Left lung (tissue), 10 donors: ENCODE data around the gene CYFIP2. TPM values are rescaled to one million over a fixed set of nuclear protein-coding genes. Genes with fewer than 3 reads are reported as not detected.

Source experiments
- ATAC-seq: fragments of 200-7000 bp; cut with Tn5 transposase; one replicate; pipeline ENCODE4 v1.9.1; 2020; ENCODE audit warnings: moderate library complexity
- DNase-seq, 4 donors: peaks; one replicate each; pipeline ENCODE4 v3.0.0-alpha.2; 2013 to 2020
- H3K27ac ChIP-seq, 2 donors: fragments of 200-600 bp; sonication (generic) in 1 of 2; one replicate each; pipeline versions ENCODE4 v1.5.0 to v1.8.0; 2020 to 2021
- H3K27me3 ChIP-seq, 2 donors: fragments of 200-600 bp; sonication (generic) in 1 of 2; one replicate each; pipeline versions ENCODE4 v1.5.0 to v1.8.0; 2020 to 2021
- H3K36me3 ChIP-seq, 2 donors: fragments of 200-600 bp; sonication (generic) in 1 of 2; one replicate each; pipeline versions ENCODE4 v1.5.0 to v1.8.0; 2020 to 2021
- H3K4me1 ChIP-seq, 2 donors: fragments of 200-600 bp; one replicate each; pipeline ENCODE4 v1.8.0; 2021
- H3K4me3 ChIP-seq, 2 donors: fragments of 200-600 bp; sonication (generic) in 1 of 2; one replicate each; pipeline versions ENCODE4 v1.5.0 to v1.8.0; 2020 to 2021; ENCODE audit warnings: mild to moderate bottlenecking in 1 of 2
- H3K9me3 ChIP-seq, 2 donors: fragments of 200-600 bp; sonication (generic) in 1 of 2; one replicate each; pipeline versions ENCODE4 v1.5.0 to v1.8.0; 2020 to 2021
- CTCF ChIP-seq, 2 donors: fragments of 200-600 bp; sonication (generic) in 1 of 2; IDR thresholded peaks; one replicate each; pipeline versions ENCODE4 v1.5.0 to v1.8.0; 2021; ENCODE audit warnings: antibody characterized with exemption in 2 of 2
- intact Hi-C, 2 donors: fragments of 100-400 bp; cut with DNase I; formaldehyde crosslinking; loops; one replicate each; pipeline versions ENCODE4 v1.11.2 to v1.14.2; 2022
- polyA plus RNA-seq, 6 donors: library from polyadenylated mRNA; unstranded; fragments of 120-200 nt; gene quantifications; one replicate each; pipeline ENCODE4 v1.2.1, GENCODE V29; 2013; ENCODE audit not compliant: insufficient read length in 6 of 6
- total RNA-seq, 2 donors: library from RNA; stranded (reverse); fragmentation: NEBNext Ultra II Directional; extraction: Animal tissue kit (Norgen Biotek cat#: 25700); gene quantifications; one replicate each; pipeline ENCODE4 v1.2.1, GENCODE V29; 2021
- donor health status: DM: no; HTN: yes; CAD: no.
- donor health status: DM: no; HTN: no; CAD: no.

Gene CYFIP2
- total and polyA plus RNA-seq, 8 donors, result 25.6 to 63.4 (median 31.2) TPM

- TF ChIP-seq CTCF (IDR thresholded peaks at IDR 0.05), result no peak
- no peak for DNase-seq
- intact Hi-C loops, result no loop called here
- no peak for ATAC-seq
- no peaks in the 10 kb centered on the region for H3K36me3 ChIP-seq
- H3K4me3 ChIP-seq, result no peak overlapping the region
- no peaks in the 10 kb centered on the region for H3K27me3 ChIP-seq
- H3K27ac ChIP-seq, result no peak overlapping the region
- no peaks in the 10 kb centered on the region for H3K4me1 ChIP-seq
- H3K9me3 ChIP-seq, result no peaks in the 10 kb centered on the region
Measured at GRCh38 chr5:157434096-157434495, 168.2 kb downstream of the CYFIP2 start.

- Histone ChIP-seq H3K27me3 (peaks cover 0 to 8% of the 10 kb centered on the region in 2 donors), H3K4me1 (no peaks in the 10 kb centered on the region), H3K27ac (no peak overlapping the region), H3K4me3 (no peak overlapping the region), H3K36me3 (no peaks in the 10 kb centered on the region), H3K9me3 (no peaks in the 10 kb centered on the region)
- TF ChIP-seq CTCF (IDR thresholded peaks at IDR 0.05), result no peak
- intact Hi-C loops, result no loop called here
- no peak for ATAC-seq
- DNase-seq, result no peak
Measured at GRCh38 chr5:157443041-157443549, 177.2 kb downstream of the CYFIP2 start.

GRCh38 chr5:157444224-157444623 lies 178.3 kb downstream of the CYFIP2 start:
- intact Hi-C loops, result no loop called here
- no peaks in the 10 kb centered on the region for H3K4me1 ChIP-seq
- no peak for TF ChIP-seq CTCF (IDR thresholded peaks at IDR 0.05)
- no peak for ATAC-seq
- H3K27me3 ChIP-seq, result peaks cover 0 to 8% of the 10 kb centered on the region in 2 donors
- no peaks in the 10 kb centered on the region for H3K36me3 ChIP-seq
- DNase-seq, result no peak
- H3K4me3 ChIP-seq, result no peak overlapping the region
- no peaks in the 10 kb centered on the region for H3K9me3 ChIP-seq
- no peak overlapping the region for H3K27ac ChIP-seq

Other genes starting within 250 kb of the CYFIP2 start
- gene HAVCR1, start 207.0 kb upstream of the CYFIP2 start, total RNA-seq, result under 1 TPM in 1 of 2 donors, not detected in 1; 0.31 TPM
- under 1 TPM; 0.21 to 0.92 (median 0.57) TPM for gene HAVCR1, start 207.0 kb upstream of the CYFIP2 start, polyA plus RNA-seq
- gene HAVCR2, start 157.1 kb upstream of the CYFIP2 start, total RNA-seq, result 10 to 100 TPM; 18.8 to 50.9 TPM
- gene HAVCR2, start 157.1 kb upstream of the CYFIP2 start, polyA plus RNA-seq, result 1 to 10 TPM; 1.6 to 2.8 (median 2.3) TPM
- gene MED7, start 123.3 kb upstream of the CYFIP2 start, total RNA-seq, result 10 to 100 TPM in 1 of 2 donors, 1 to 10 TPM in 1; 7.3 to 11.8 TPM
- gene MED7, start 123.3 kb upstream of the CYFIP2 start, polyA plus RNA-seq, result 10 to 100 TPM; 17.0 to 18.9 (median 17.8) TPM
- not detected for gene GARIN3, start 99.9 kb upstream of the CYFIP2 start, total RNA-seq
- gene GARIN3, start 99.9 kb upstream of the CYFIP2 start, polyA plus RNA-seq, result not detected
- 1 to 10 TPM; 1.8 to 8.1 TPM for gene ITK, start 85.3 kb upstream of the CYFIP2 start, total RNA-seq
- 1 to 10 TPM in 3 of 6 donors, under 1 TPM in 3; 0.49 to 1.1 (median 0.85) TPM for gene ITK, start 85.3 kb upstream of the CYFIP2 start, polyA plus RNA-seq
- under 1 TPM; 0.06 to 0.39 TPM for gene NIPAL4, start 194.1 kb downstream of the CYFIP2 start, total RNA-seq
- under 1 TPM in 5 of 6 donors, not detected in 1; 0.08 to 0.22 (median 0.14) TPM for gene NIPAL4, start 194.1 kb downstream of the CYFIP2 start, polyA plus RNA-seq